Tibial nerve (tissue), 4 donors: ENCODE data around the gene ANKRD11.

ENCODE experiments used
- EP300 ChIP-seq, 2 donors: sonication (generic); formaldehyde crosslinking; IDR thresholded peaks; one replicate each; pipeline ENCODE4 v1.6.1; 2017; ENCODE audit warnings: antibody characterized with exemption in 2 of 2, mild to moderate bottlenecking in 1 of 2
- POLR2A ChIP-seq, 2 donors: fragments of 450-650 bp; IDR thresholded peaks; one replicate each; pipeline ENCODE4 v1.6.1; 2017; ENCODE audit warnings: antibody characterized with exemption in 2 of 2, mild to moderate bottlenecking in 2 of 2, moderate library complexity in 2 of 2
- TF ChIP-seq, protein P1 (sequence below), 5 experiments: fragments of 200-600 bp in 3 of 5; fragments of 450-650 bp in 2 of 5; sonication (generic) in 3 of 5; IDR thresholded peaks; one replicate each; pipeline ENCODE4 v1.5.1; 2016 to 2019; ENCODE audit warnings: antibody characterized with exemption in 5 of 5, mild to moderate bottlenecking in 3 of 5, moderate library complexity in 2 of 5

DNA sequence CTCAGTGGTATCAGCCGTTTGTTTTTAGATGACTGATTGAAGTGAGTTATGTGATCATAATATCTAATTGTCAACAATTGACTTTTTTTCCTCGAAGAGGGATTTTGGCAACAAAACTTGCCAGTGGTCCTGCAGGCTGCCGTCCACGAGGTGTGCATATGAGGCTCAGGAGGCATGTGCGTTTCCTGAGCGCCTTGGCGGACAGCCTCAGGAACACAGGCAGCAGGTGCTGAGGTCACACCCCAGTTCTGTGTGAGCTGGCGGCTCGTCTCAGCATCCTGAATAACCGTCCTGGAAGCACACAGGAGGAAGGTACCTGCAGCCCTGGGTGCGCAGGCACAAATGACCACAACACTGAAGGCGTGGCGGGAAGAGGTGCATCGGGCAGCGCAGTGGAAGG, 29.5 kb upstream of the ANKRD11 start:
- TF ChIP-seq EP300 (IDR thresholded peaks at IDR 0.05), result no peak
- TF ChIP-seq POLR2A (IDR thresholded peaks at IDR 0.05), result no peak
- TF ChIP-seq, protein P1, sequence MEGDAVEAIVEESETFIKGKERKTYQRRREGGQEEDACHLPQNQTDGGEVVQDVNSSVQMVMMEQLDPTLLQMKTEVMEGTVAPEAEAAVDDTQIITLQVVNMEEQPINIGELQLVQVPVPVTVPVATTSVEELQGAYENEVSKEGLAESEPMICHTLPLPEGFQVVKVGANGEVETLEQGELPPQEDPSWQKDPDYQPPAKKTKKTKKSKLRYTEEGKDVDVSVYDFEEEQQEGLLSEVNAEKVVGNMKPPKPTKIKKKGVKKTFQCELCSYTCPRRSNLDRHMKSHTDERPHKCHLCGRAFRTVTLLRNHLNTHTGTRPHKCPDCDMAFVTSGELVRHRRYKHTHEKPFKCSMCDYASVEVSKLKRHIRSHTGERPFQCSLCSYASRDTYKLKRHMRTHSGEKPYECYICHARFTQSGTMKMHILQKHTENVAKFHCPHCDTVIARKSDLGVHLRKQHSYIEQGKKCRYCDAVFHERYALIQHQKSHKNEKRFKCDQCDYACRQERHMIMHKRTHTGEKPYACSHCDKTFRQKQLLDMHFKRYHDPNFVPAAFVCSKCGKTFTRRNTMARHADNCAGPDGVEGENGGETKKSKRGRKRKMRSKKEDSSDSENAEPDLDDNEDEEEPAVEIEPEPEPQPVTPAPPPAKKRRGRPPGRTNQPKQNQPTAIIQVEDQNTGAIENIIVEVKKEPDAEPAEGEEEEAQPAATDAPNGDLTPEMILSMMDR (IDR thresholded peaks at IDR 0.05), result no peak
